ENCODE data around the gene VASP. TPM values are rescaled to one million over a fixed set of nuclear protein-coding genes. Genes with fewer than 3 reads are reported as not detected.

Gene VASP
- total and polyA plus RNA-seq, 9 of the 15 experiments (the other 6 are each of a cell fraction or from before 2014, with no cell fraction given) = 16.7 to 261 (median 112) TPM

DNA sequence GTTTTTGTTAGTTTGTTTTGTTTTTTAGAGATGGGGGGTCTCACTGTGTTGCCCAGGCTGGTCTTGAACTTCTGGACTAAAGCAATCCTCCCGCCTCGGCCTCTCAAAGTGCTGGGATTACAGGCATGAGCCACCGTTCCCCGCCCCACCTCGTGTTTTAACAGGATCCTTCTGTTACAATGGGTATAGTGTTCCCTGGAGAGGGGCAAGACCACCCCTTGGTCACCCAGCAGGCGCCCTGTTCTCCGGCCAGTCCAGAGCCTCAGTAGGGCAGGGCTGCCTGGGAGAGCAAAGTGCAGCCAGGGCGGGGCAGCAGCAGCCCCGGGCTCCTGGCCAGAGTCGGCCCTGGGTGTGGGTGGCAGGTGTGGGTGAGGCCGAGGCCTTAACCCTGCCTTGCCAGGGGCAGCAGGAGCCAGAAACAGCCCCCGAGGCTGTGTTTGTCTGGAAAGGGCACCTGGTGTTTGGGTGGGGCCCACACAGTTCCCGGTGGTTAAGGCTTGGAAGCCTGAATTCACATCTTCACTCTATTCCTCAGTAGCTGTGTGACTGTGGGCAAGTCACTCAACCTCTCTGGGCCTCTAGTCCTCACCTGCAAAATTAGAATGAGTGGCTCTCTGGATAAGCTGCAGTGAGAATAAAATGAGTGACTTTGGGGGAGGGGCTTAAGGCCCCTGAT, 7.2 kb downstream of the VASP start:
- intact Hi-C loops (cut with micrococcal nuclease) = no loop called here
- peak overlapping the region; percentile 29 to 78 for H3K9ac ChIP-seq (ENCODE audit: insufficient read depth in 1 of 2, low read depth in 2 of 2, low read length in 2 of 2)
- H3K9me3 ChIP-seq (replicated peaks; ENCODE audit: control insufficient read depth, insufficient read depth, low read depth, low read length) = no peaks in the 10 kb centered on the region
- in situ Hi-C loops (cut with MboI) = no loop called here
- peak; percentile 29 for ATAC-seq
- H3K4me2 ChIP-seq (ENCODE audit: insufficient read depth, low read length) = peak overlapping the region; percentile 50; the same call in 1 of the 2 replicates
- POLR2A ChIA-PET = interaction anchor here (0.6 to 1.6 kb wide), 6 partner anchors 10 to 184 kb away, joined by 3 to 8 read pairs (median 3); no protein-coding TSS in a partner anchor
- peaks cover 91% of the 10 kb centered on the region for H3K36me3 ChIP-seq (ENCODE audit: control insufficient read depth, insufficient read depth, low read length)
- CTCF ChIA-PET (ENCODE audit: low intra/inter-chr PET ratio) = no interaction called here
- H3K4me3 ChIP-seq = no peak overlapping the region
- BruUV-seq (replicated peaks) = no TSS peak
- DNase-seq (ENCODE audit: extremely low read depth in 1 of 4, low spot score in 3 of 4) = peak in 2 of 4 experiments; percentile 23 to 26
- 53% methylated on average over 12 of the region's 13 CpGs for WGBS (ENCODE audit: insufficient coverage, low coverage, missing lambda C conversion rate)
- peaks cover 50 to 51% of the 10 kb centered on the region in 2 experiments for H3K4me1 ChIP-seq (replicated peaks in 1 of 2; ENCODE audit: control insufficient read depth in 2 of 2, insufficient read depth in 2 of 2, low read length in 2 of 2)
- no peak for FAIRE-seq
- peaks cover 5% of the 10 kb centered on the region; the same call in 1 of the 2 replicates for H4K20me1 ChIP-seq (replicated peaks; ENCODE audit: control insufficient read depth, insufficient read depth, low read length)
- peaks cover 78% of the 10 kb centered on the region for H3K79me2 ChIP-seq (ENCODE audit: control insufficient read depth, insufficient read depth, low read length)
- H2AFZ ChIP-seq (ENCODE audit: low read depth, low read length) = no peak overlapping the region
- H3K27ac ChIP-seq (ENCODE audit: extremely low read depth, low read depth, low read length) = peak overlapping the region; percentile 73
- no peaks in the 10 kb centered on the region for H3K27me3 ChIP-seq (ENCODE audit: control insufficient read depth in 2 of 2, insufficient read depth in 2 of 2, low read length in 2 of 2)
- no peaks in the 10 kb centered on the region for H3K9me1 ChIP-seq (ENCODE audit: control insufficient read depth, insufficient read depth, low read length)
- TF ChIP-seq ZNF143 (CRISPR knock-in tag; IDR thresholded peaks at IDR 0.05) = peak; percentile 22; the same call in 1 of the 2 replicates
- TF ChIP-seq XRCC3 (IDR thresholded peaks at IDR 0.05) = no peak
- TF ChIP-seq ZNF699 (CRISPR knock-in tag; IDR thresholded peaks at IDR 0.05; ENCODE audit: insufficient replicate concordance) = no peak
- TF ChIP-seq, protein P1, sequence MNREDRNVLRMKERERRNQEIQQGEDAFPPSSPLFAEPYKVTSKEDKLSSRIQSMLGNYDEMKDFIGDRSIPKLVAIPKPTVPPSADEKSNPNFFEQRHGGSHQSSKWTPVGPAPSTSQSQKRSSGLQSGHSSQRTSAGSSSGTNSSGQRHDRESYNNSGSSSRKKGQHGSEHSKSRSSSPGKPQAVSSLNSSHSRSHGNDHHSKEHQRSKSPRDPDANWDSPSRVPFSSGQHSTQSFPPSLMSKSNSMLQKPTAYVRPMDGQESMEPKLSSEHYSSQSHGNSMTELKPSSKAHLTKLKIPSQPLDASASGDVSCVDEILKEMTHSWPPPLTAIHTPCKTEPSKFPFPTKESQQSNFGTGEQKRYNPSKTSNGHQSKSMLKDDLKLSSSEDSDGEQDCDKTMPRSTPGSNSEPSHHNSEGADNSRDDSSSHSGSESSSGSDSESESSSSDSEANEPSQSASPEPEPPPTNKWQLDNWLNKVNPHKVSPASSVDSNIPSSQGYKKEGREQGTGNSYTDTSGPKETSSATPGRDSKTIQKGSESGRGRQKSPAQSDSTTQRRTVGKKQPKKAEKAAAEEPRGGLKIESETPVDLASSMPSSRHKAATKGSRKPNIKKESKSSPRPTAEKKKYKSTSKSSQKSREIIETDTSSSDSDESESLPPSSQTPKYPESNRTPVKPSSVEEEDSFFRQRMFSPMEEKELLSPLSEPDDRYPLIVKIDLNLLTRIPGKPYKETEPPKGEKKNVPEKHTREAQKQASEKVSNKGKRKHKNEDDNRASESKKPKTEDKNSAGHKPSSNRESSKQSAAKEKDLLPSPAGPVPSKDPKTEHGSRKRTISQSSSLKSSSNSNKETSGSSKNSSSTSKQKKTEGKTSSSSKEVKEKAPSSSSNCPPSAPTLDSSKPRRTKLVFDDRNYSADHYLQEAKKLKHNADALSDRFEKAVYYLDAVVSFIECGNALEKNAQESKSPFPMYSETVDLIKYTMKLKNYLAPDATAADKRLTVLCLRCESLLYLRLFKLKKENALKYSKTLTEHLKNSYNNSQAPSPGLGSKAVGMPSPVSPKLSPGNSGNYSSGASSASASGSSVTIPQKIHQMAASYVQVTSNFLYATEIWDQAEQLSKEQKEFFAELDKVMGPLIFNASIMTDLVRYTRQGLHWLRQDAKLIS (CRISPR knock-in tag; IDR thresholded peaks at IDR 0.05) = no peak
- no peak for TF ChIP-seq SMARCB1 (IDR thresholded peaks at IDR 0.05; ENCODE audit: insufficient read length, low read depth)
- TF ChIP-seq TEAD1 (CRISPR knock-in tag; IDR thresholded peaks at IDR 0.05) = no peak
- TF ChIP-seq ZNF124 (CRISPR knock-in tag; IDR thresholded peaks at IDR 0.05) = no peak
- TF ChIP-seq, protein P2, sequence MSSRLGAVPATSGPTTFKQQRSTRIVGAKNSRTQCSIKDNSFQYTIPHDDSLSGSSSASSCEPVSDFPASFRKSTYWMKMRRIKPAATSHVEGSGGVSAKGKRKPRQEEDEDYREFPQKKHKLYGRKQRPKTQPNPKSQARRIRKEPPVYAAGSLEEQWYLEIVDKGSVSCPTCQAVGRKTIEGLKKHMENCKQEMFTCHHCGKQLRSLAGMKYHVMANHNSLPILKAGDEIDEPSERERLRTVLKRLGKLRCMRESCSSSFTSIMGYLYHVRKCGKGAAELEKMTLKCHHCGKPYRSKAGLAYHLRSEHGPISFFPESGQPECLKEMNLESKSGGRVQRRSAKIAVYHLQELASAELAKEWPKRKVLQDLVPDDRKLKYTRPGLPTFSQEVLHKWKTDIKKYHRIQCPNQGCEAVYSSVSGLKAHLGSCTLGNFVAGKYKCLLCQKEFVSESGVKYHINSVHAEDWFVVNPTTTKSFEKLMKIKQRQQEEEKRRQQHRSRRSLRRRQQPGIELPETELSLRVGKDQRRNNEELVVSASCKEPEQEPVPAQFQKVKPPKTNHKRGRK (tag; IDR thresholded peaks at IDR 0.05) = no peak
- TF ChIP-seq, protein P3, sequence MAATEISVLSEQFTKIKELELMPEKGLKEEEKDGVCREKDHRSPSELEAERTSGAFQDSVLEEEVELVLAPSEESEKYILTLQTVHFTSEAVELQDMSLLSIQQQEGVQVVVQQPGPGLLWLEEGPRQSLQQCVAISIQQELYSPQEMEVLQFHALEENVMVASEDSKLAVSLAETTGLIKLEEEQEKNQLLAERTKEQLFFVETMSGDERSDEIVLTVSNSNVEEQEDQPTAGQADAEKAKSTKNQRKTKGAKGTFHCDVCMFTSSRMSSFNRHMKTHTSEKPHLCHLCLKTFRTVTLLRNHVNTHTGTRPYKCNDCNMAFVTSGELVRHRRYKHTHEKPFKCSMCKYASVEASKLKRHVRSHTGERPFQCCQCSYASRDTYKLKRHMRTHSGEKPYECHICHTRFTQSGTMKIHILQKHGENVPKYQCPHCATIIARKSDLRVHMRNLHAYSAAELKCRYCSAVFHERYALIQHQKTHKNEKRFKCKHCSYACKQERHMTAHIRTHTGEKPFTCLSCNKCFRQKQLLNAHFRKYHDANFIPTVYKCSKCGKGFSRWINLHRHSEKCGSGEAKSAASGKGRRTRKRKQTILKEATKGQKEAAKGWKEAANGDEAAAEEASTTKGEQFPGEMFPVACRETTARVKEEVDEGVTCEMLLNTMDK (IDR thresholded peaks at IDR 0.05; ENCODE audit: borderline replicate concordance, insufficient read depth, low read depth, low read length, poor library complexity, severe bottlenecking) = no peak
- TF ChIP-seq ADNP (tag; IDR thresholded peaks at IDR 0.05) = peak; percentile 91
- TF ChIP-seq ZNF121 (CRISPR knock-in tag; conservative IDR thresholded peaks at IDR 0.05) = peak; percentile 73

Data from K562 (cell line).